NCI-H1694 treated with DMSO at 0.1 percent for 48 hours (cell line): ENCODE results near the gene PIH1D1.

ENCODE experiments used
- DNase-seq: peaks from one replicate; lab custom pipeline; 2025; lab: John Stamatoyannopoulos, UW

The PIH1D1 gene

GRCh38 chr19:49419173-49419572, 32.4 kb downstream of the PIH1D1 start:
- no peak for DNase-seq

GRCh38 chr19:49418511-49418910, 33.1 kb downstream of the PIH1D1 start:
- peak; percentile 27 for DNase-seq

GRCh38 chr19:49417088-49417487, 34.5 kb downstream of the PIH1D1 start:
- no peak for DNase-seq

GRCh38 chr19:49415810-49416200, 35.8 kb downstream of the PIH1D1 start:
- no peak for DNase-seq

- DNase-seq, result no peak
These were observed 36.4 kb downstream of the PIH1D1 start for GRCh38 chr19:49415102-49415809.

GRCh38 chr19:49414256-49414655, 37.4 kb downstream of the PIH1D1 start:
- no peak for DNase-seq

- DNase-seq, result no peak
These were observed 38.3 kb downstream of the PIH1D1 start for GRCh38 chr19:49413348-49413747.

GRCh38 chr19:49411681-49412326, 39.8 kb downstream of the PIH1D1 start:
- DNase-seq, result no peak

GRCh38 chr19:49409441-49410029, 42.1 kb downstream of the PIH1D1 start:
- DNase-seq, result no peak

GRCh38 chr19:49408816-49409440, 42.7 kb downstream of the PIH1D1 start:
- no peak for DNase-seq

- no peak for DNase-seq
These were observed 44.1 kb downstream of the PIH1D1 start for GRCh38 chr19:49407482-49408015.

GRCh38 chr19:49407079-49407478, 44.5 kb downstream of the PIH1D1 start:
- DNase-seq, result no peak

GRCh38 chr19:49403404-49404187, 48.0 kb downstream of the PIH1D1 start:
- DNase-seq, result peak; percentile 28

GRCh38 chr19:49400029-49400428, 51.6 kb downstream of the PIH1D1 start:
- DNase-seq, result no peak

- no peak for DNase-seq
These were observed 52.7 kb downstream of the PIH1D1 start for GRCh38 chr19:49398931-49399330.

GRCh38 chr19:49398001-49398615, 53.5 kb downstream of the PIH1D1 start:
- no peak for DNase-seq

GRCh38 chr19:49396738-49397505, 54.7 kb downstream of the PIH1D1 start:
- no peak for DNase-seq
